Left ventricle myocardium inferior (tissue), 1 donor: ENCODE results near the gene CRKL. TPM values are rescaled to one million over a fixed set of nuclear protein-coding genes. Genes with fewer than 3 reads are reported as not detected.
"Not testable (repeated sequence)": the region's sequence is repeated elsewhere in the genome, so short reads cannot be mapped to it uniquely, and the experiment has no call there.

Experiments used
- DNase-seq: peaks from one replicate; pipeline ENCODE4 v3.0.0-alpha.2; 2020
- H3K27ac ChIP-seq: fragments of 200-600 bp; replicated peaks from 2 replicates; pipeline ENCODE4 v1.8.0; 2021
- H3K27me3 ChIP-seq: fragments of 200-600 bp; 2 replicates; pipeline ENCODE4 v1.8.0; 2021; ENCODE audit warnings: low read depth
- H3K36me3 ChIP-seq: fragments of 200-600 bp; 2 replicates; pipeline ENCODE4 v1.8.0; 2021
- H3K4me1 ChIP-seq: fragments of 200-600 bp; 2 replicates; pipeline ENCODE4 v1.8.0; 2021
- H3K4me3 ChIP-seq: fragments of 200-600 bp; 2 replicates; pipeline ENCODE4 v1.8.0; 2021; ENCODE audit warnings: mild to moderate bottlenecking, moderate library complexity
- H3K9me3 ChIP-seq: fragments of 200-600 bp; replicated peaks from 2 replicates; pipeline ENCODE4 v1.8.0; 2021
- CTCF ChIP-seq: fragments of 200-600 bp; IDR thresholded peaks from 2 replicates; pipeline ENCODE4 v1.8.0; 2021; ENCODE audit warnings: antibody characterized with exemption, mild to moderate bottlenecking, borderline replicate concordance
- intact Hi-C: fragments of 100-400 bp; cut with micrococcal nuclease; formaldehyde crosslinking; loops from one replicate; pipeline ENCODE4 v1.11.0; 2022
- total RNA-seq: library from RNA; stranded (reverse); fragmentation: NEBNext Ultra II Directional; extraction: Animal tissue kit (Norgen Biotek cat#: 25700); gene quantifications from one replicate; pipeline ENCODE4 v1.2.1, GENCODE V29; 2021
- donor health status: DM: no; HTN: yes; CAD: no; lungs with severe emphysema.

The CRKL gene
- total RNA-seq, 1 donor from 2014 or later: 52.6 TPM

GRCh38 chr22:20966883-20967696 lies 49.9 kb downstream of the CRKL start, which contains the start of gene AIFM3:
TSS of gene AIFM3 (plus strand) at chr22:20967255. CDS start at chr22:20967945, 690 bp downstream.
- intact Hi-C loops: no loop called here
- DNase-seq: no peak
- Histone ChIP-seq H3K27me3 (peaks cover 33% of the 10 kb centered on the region), H3K27ac (no peak within 1 kb of the TSS), H3K36me3 (no peaks in the 10 kb centered on the region), H3K4me1 (peaks cover 11% of the 10 kb centered on the region), H3K4me3 (no peak within 1 kb of the TSS), H3K9me3 (no peaks in the 10 kb centered on the region)
- TF ChIP-seq CTCF: no peak

- no peaks in the 10 kb centered on the region for H3K9me3 ChIP-seq
- H3K36me3 ChIP-seq: no peaks in the 10 kb centered on the region
- peaks cover 27% of the 10 kb centered on the region for H3K27me3 ChIP-seq
- no peak for DNase-seq
- no peak overlapping the region for H3K27ac ChIP-seq
- peaks cover 11% of the 10 kb centered on the region for H3K4me1 ChIP-seq
- TF ChIP-seq CTCF: no peak
- no peak overlapping the region for H3K4me3 ChIP-seq
- intact Hi-C loops: no loop called here
Measured at GRCh38 chr22:20967697-20968211, 50.5 kb downstream of the CRKL start.

DNA sequence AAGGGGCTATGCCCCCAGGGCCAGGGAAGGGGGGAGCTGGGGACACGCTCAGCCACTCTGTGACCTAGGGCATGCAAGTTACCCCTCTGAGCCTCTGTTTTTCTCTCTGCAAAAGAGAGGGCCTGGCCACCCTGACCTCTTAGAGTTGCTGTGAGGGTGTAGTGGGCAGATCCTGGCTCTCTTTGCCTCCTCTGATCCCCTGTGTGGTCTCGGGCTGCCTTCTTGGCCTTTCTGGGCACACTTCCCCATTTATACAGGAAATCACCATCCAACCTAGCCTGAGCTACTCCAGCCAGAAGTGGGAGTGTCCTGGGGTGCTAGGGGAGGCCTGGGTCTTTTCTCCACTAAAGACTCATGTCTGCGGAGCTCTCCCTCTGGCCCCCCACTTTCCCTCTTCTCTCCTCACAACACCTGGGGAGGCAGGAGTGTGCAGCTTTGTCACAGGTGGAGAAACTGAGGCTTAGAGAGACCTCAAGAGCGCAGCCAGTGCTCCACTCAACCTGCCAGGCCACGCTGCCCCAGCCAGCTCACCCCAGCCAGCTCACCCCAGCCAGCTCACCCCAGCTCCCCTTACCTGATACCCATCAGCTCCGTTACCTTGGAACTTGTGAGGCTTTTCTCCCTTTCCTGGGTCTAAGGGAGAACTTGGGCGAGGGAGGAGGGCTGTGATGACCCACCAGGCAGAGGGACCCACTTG lies 51.2 kb downstream of the CRKL start:
- no peak overlapping the region for H3K27ac ChIP-seq
- intact Hi-C loops: no loop called here
- TF ChIP-seq CTCF: no peak
- no peaks in the 10 kb centered on the region for H3K36me3 ChIP-seq
- no peak for DNase-seq
- H3K4me1 ChIP-seq: peaks cover 11% of the 10 kb centered on the region
- H3K4me3 ChIP-seq: no peak overlapping the region
- peaks cover 20% of the 10 kb centered on the region for H3K27me3 ChIP-seq
- H3K9me3 ChIP-seq: no peaks in the 10 kb centered on the region

DNA sequence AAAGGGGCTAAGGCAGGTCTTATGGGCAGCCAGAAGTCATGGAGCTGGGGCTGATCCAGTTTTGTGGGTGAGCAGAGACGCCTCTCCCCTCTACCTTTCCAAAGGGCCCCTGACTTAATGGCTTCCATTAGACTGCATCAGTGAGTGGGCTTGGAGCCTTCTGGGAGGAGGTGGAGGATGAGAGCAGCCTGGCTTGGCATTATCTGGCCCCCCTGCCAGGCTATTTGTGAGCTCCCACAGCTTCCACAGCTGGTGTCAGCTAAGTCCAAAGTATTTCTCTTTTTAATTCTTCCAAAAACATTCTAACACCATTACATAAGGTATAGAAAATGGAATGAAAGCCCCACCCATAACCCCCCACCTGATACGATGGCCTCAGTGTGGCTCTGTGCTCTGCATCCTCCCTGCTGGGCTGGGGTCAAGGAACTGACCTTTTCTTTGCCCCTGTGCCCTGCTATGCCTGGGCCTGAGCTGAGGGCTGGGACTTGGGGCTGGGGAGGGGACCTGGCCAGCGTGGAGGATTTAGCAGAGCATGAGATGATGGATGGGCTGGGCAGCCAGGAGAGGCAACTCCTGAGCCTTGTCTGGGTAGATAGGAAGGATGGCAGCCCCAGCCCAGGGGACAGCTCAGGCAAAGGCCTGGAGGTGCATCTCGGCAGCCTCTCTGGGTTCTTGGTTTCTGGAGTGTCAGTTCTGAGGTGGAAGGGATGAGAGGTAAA lies 53.9 kb downstream of the CRKL start:
- no peak overlapping the region for H3K4me3 ChIP-seq
- peaks cover 16% of the 10 kb centered on the region for H3K27me3 ChIP-seq
- intact Hi-C loops: no loop called here
- H3K4me1 ChIP-seq: no peaks in the 10 kb centered on the region
- no peak for TF ChIP-seq CTCF
- H3K9me3 ChIP-seq: no peaks in the 10 kb centered on the region
- no peaks in the 10 kb centered on the region for H3K36me3 ChIP-seq
- no peak for DNase-seq
- no peak overlapping the region for H3K27ac ChIP-seq

DNA sequence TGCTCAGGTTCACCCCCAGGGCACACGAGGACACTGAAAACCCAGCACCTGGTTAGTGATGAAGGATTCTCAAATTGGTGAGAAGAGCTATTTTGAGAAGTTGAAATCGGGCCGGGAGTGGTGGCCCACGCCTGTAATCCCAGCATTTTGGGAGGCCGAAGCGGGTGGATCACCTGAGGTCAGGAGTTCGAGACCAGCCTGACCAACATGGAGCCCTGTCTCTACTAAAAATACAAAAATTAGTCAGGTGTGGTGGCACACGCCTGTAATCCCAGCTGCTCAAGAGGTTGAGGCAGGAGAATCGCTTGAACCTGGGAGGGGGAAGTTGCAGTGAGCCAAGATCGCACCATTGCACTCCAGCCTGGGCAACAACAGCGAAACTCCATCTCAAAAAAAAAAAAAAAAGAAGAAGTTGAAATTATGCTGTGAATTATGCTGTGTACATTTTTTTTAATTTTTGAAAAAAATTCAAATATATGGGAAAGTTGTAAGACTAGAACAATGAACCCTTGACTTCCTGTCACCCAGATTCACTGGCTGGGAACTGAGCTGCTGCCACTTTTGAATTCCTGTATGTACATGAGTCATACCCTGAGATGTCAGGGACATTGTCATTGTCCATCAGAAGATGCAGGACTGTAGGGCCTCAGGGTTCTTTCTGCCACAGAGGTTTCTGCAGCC lies 54.9 kb downstream of the CRKL start:
- H3K27ac ChIP-seq, DNase-seq, H3K4me3 ChIP-seq, H3K36me3 ChIP-seq, H3K9me3 ChIP-seq, intact Hi-C loops, H3K4me1 ChIP-seq: not testable (repeated sequence)
- peaks cover 16% of the 10 kb centered on the region for H3K27me3 ChIP-seq
